Panc1 (cell line): ENCODE data around the gene PTK6.

ENCODE experiments used
- CTCF ChIP-seq: fragments of 450-650 bp; IDR thresholded peaks from 2 replicates; pipeline ENCODE4 v1.5.1; 2017; ENCODE audit warnings: mild to moderate bottlenecking
- POLR2AphosphoS5 ChIP-seq: IDR thresholded peaks from 2 replicates; pipeline ENCODE4 v1.6.1; 2012; ENCODE audit warnings: mild to moderate bottlenecking, low read depth, low read length, moderate library complexity

GRCh38 chr20:63542031-63542559 is 4.9 kb upstream of the PTK6 start:
- TF ChIP-seq CTCF (no peak), POLR2AphosphoS5 (no peak)
